KMS-11 (cell line): ENCODE results near the gene C1QL2.

ENCODE experiments used
- H2AFZ ChIP-seq: fragments of 200-600 bp; sonication (generic); 2 replicates; pipeline ENCODE4 v1.6.1; 2016; ENCODE audit warnings: antibody characterized with exemption, mixed run types, low read depth
- H3K27ac ChIP-seq: fragments of 200-600 bp; sonication (generic); 2 replicates; pipeline ENCODE4 v1.6.1; 2016; ENCODE audit warnings: mild to moderate bottlenecking, mixed run types
- H3K27me3 ChIP-seq: fragments of 200-600 bp; sonication (generic); 2 replicates; pipeline ENCODE4 v1.6.1; 2017; ENCODE audit warnings: mild to moderate bottlenecking, low read depth, mixed run types, moderate library complexity; ENCODE audit not compliant: insufficient read depth
- H3K36me3 ChIP-seq: fragments of 200-600 bp; sonication (generic); 2 replicates; pipeline ENCODE4 v1.6.1; 2017; ENCODE audit warnings: mild to moderate bottlenecking, mixed run types; ENCODE audit not compliant: insufficient read depth
- H3K4me1 ChIP-seq: fragments of 200-600 bp; sonication (generic); 2 replicates; pipeline ENCODE4 v1.6.1; 2016; ENCODE audit warnings: mild to moderate bottlenecking, low read depth, mixed run types; ENCODE audit not compliant: poor library complexity, severe bottlenecking
- H3K4me2 ChIP-seq: fragments of 200-600 bp; sonication (generic); 2 replicates; pipeline ENCODE4 v1.7.0; 2016; ENCODE audit warnings: mild to moderate bottlenecking, mixed run types
- H3K4me3 ChIP-seq: fragments of 200-600 bp; sonication (generic); IDR thresholded peaks from 2 replicates; pipeline ENCODE4 v1.6.1; 2017; ENCODE audit warnings: low read depth, low read length, mixed read lengths; ENCODE audit not compliant: insufficient read depth
- H3K79me2 ChIP-seq: fragments of 200-600 bp; sonication (generic); 2 replicates; pipeline ENCODE4 v1.6.1; 2016; ENCODE audit warnings: low read depth, mixed run types; ENCODE audit not compliant: insufficient read depth
- H3K9ac ChIP-seq: fragments of 200-600 bp; sonication (generic); 2 replicates; pipeline ENCODE4 v1.6.1; 2016; ENCODE audit warnings: mild to moderate bottlenecking, mixed run types
- H4K20me1 ChIP-seq: fragments of 200-600 bp; sonication (generic); 2 replicates; pipeline ENCODE4 v1.6.1; 2016; ENCODE audit warnings: mild to moderate bottlenecking, mixed run types; ENCODE audit not compliant: insufficient read depth
- TF ChIP-seq, protein P1 (sequence below): fragments of 200-600 bp; sonication (generic); conservative IDR thresholded peaks from 2 replicates; pipeline ENCODE4 v1.6.1; 2017; ENCODE audit warnings: low read depth, mild to moderate bottlenecking, antibody characterized with exemption, low read length, moderate library complexity, mixed read lengths

C1QL2 gene

DNA sequence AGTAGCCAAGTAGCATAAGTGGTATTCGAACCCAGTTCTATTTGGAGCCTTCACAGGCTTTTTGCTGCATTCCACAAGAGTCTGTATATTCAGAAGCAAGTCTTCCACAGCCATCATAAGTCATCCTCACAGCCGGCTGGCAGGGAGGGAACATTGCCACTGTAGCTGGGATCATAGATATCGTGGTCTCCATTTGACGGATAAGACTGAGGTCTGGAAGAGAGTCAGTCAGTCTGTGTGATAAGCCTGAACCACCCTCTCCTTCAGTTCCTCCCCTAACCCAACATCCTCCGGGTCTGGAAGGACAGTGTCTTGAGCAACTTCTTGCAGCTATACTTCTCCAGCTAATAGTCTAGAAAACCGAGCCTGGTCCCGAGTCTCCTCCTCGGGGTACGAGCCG, 17.0 kb upstream of the C1QL2 start:
- H3K4me2 ChIP-seq, result no peak overlapping the region
- no peak overlapping the region for H3K4me3 ChIP-seq
- H3K4me1 ChIP-seq, result no peaks in the 10 kb centered on the region
- H3K36me3 ChIP-seq, result no peaks in the 10 kb centered on the region
- TF ChIP-seq, protein P1, sequence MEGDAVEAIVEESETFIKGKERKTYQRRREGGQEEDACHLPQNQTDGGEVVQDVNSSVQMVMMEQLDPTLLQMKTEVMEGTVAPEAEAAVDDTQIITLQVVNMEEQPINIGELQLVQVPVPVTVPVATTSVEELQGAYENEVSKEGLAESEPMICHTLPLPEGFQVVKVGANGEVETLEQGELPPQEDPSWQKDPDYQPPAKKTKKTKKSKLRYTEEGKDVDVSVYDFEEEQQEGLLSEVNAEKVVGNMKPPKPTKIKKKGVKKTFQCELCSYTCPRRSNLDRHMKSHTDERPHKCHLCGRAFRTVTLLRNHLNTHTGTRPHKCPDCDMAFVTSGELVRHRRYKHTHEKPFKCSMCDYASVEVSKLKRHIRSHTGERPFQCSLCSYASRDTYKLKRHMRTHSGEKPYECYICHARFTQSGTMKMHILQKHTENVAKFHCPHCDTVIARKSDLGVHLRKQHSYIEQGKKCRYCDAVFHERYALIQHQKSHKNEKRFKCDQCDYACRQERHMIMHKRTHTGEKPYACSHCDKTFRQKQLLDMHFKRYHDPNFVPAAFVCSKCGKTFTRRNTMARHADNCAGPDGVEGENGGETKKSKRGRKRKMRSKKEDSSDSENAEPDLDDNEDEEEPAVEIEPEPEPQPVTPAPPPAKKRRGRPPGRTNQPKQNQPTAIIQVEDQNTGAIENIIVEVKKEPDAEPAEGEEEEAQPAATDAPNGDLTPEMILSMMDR, result no peak
- H2AFZ ChIP-seq, result no peak overlapping the region
- H3K9ac ChIP-seq, result no peak overlapping the region
- no peak overlapping the region for H3K27ac ChIP-seq
- H3K79me2 ChIP-seq, result no peaks in the 10 kb centered on the region
- no peaks in the 10 kb centered on the region for H4K20me1 ChIP-seq
- no peaks in the 10 kb centered on the region for H3K27me3 ChIP-seq

- Histone ChIP-seq H3K4me1 (no peaks in the 10 kb centered on the region), H3K27ac (no peak overlapping the region), H3K9ac (no peak overlapping the region), H3K36me3 (no peaks in the 10 kb centered on the region), H3K4me3 (no peak overlapping the region), H3K79me2 (no peaks in the 10 kb centered on the region), H4K20me1 (no peaks in the 10 kb centered on the region), H2AFZ (no peak overlapping the region), H3K4me2 (no peak overlapping the region), H3K27me3 (no peaks in the 10 kb centered on the region)
- TF ChIP-seq, protein P1, result no peak
Observed at GRCh38 chr2:119174993-119175347, 16.4 kb upstream of the C1QL2 start.

- TF ChIP-seq, protein P1, result peak; percentile 78
Observed at GRCh38 chr2:119174216-119174992, 15.9 kb upstream of the C1QL2 start.

GRCh38 chr2:119173556-119174060, 15.1 kb upstream of the C1QL2 start:
- TF ChIP-seq, protein P1, result no peak
- no peak overlapping the region for H3K4me2 ChIP-seq
- no peaks in the 10 kb centered on the region for H3K36me3 ChIP-seq
- H3K4me1 ChIP-seq, result no peaks in the 10 kb centered on the region
- no peak overlapping the region for H3K4me3 ChIP-seq
- no peak overlapping the region for H2AFZ ChIP-seq
- H3K27me3 ChIP-seq, result no peaks in the 10 kb centered on the region
- H3K9ac ChIP-seq, result no peak overlapping the region
- no peaks in the 10 kb centered on the region for H3K79me2 ChIP-seq
- no peak overlapping the region for H3K27ac ChIP-seq
- no peaks in the 10 kb centered on the region for H4K20me1 ChIP-seq

More at GRCh38 chr2:119174216-119174992, 15.9 kb upstream of the C1QL2 start:
- no peaks in the 10 kb centered on the region for H3K27me3 ChIP-seq
- H3K79me2 ChIP-seq, result no peaks in the 10 kb centered on the region
- no peak overlapping the region for H3K9ac ChIP-seq
- H3K4me2 ChIP-seq, result no peak overlapping the region
- no peak overlapping the region for H3K27ac ChIP-seq
- no peak overlapping the region for H3K4me3 ChIP-seq
- no peak overlapping the region for H2AFZ ChIP-seq
- no peaks in the 10 kb centered on the region for H3K4me1 ChIP-seq
- no peaks in the 10 kb centered on the region for H4K20me1 ChIP-seq
- H3K36me3 ChIP-seq, result no peaks in the 10 kb centered on the region
